Activated gamma-delta T cell (primary cell): ENCODE data around the gene SMIM41.
A peak's percentile ranks its signal among the peaks of the same experiment; 100 is the strongest.

Experiments
- DNase-seq: peaks from one replicate; lab custom pipeline; 2025; lab: John Stamatoyannopoulos, UW

Gene SMIM41

DNA sequence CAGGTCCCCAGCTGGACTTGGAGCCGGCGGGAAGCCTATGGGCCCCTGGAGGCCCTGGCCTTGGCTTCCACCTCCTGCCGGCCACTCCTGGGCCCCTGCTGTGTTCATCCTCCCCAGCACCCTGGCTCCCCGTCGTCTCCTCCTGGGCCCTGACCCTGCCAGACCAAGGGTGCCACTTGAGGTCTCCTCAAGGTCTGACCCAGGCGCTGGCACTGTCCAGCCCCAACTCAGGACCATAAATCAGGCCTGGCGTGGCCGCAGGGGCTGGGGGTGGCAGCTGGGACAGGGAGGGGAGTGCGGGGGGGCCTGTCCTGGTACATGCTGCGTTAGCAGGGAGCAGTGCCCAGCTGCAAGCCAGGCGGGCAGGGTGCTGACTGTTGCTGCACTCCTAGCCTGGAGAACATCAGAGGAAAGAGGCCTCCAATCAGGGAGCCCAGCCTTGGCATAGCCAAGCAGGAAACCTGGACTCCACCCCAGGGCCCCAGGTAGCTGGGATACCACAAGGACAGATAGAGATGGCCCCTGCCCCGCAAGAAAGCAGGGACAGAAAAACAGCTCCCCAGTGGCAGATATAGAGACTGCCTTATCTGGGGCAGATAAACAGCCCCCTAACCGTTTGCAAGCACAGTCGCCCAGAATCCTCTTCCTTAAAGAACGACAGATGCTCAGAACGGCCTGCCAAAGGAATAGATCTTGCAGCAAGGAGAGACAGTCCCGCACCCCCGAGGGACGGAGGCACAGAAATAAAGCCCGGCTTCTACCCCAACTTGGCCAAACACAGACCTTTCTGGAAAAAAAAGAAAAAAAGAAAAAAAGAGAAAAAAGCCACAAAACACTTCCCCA is 16.2 kb upstream of the SMIM41 start:
- no peak for DNase-seq

- no peak for DNase-seq
Observed at GRCh38 chr12:52063981-52064649, 15.4 kb upstream of the SMIM41 start.

- DNase-seq: no peak
Observed at GRCh38 chr12:52066346-52067080, 13.0 kb upstream of the SMIM41 start.

- DNase-seq: no peak
Observed at GRCh38 chr12:52067081-52067374, 12.5 kb upstream of the SMIM41 start.

DNA sequence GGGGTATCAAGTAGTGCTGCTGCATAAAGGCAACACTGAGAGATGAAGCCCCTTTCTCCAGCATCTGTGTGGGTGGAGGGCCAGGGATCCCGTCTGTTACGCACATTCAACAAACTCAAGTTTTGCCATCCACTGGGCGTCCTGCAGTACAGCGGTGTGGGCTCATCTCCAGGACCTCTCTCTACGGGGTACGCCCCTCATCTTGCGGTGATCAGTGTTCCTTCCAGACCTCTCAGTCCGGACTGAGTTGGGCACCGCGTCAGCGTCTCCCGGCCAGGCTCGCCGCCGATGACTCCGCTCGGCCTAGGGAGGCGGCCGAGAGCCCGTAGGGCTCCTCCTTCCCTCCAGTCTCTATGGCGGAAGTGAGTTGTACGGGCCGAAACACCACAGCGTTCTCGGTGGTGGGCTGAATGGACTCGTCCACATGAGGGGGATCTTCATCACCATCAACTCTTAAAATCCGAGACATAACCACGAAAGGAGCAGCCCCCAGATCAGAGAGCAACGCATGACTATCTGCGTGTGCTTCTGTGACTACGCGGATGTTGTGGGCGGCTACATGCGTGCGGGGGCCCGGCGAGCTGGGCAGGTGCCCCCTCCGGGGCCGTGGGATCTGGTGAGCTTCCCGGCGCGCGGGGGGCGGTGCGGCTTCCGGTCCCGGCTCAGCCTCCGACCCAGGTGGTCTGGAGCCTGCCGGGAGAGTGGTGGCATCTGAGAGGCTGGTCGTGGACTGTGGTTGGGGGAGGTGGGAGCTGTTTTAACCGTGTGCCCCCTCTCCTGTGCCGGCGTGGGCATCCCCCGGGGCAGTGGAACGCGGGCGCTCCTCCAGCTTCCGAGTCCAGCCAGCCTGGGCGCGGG is 9.9 kb upstream of the SMIM41 start, which contains the start of gene ATG101:
Gene ATG101 (plus strand): TSS at position 652 of the 858 bp plus-strand sequence. CDS start 3,673 bp downstream, outside the sequence.
- DNase-seq: peak; percentile 73

DNA sequence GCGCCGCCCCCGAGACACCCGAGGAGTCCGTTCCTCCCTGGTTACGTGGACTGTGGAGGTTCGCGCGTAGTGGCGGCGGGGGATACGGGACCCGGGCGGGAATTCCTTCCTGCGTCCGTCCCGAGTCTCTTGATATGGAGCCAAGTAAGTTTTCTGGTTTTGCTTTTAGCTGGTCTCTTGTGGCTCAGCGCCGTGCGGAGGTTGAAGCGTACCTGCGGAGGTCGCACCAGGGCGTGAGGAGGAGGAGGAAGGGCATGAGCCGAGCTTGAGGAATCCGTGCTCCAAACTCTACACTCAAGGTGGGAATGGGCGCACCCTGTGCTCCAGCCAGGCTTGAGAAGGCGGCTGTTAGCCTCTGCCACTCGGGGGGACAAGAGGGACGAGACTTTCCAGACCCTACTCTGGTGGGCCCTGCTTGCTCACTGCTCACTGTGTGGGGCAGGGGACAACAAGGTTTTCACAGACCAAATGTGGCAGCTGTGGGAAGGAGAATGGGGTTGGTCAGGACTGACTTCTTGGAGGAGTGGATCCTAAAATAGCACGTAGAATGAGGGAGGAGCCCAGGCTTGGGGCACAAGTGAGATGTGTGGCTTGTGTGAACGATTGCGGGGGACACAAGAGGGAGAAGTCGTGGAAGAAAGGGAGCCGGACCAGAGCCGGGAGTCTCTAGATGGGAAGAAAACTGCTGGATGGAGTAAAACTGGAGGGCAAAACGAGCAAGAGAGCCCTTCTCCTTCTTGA is 9.1 kb upstream of the SMIM41 start:
- no peak for DNase-seq

- DNase-seq: no peak
Observed at GRCh38 chr12:52073531-52074381, 5.7 kb upstream of the SMIM41 start.

DNA sequence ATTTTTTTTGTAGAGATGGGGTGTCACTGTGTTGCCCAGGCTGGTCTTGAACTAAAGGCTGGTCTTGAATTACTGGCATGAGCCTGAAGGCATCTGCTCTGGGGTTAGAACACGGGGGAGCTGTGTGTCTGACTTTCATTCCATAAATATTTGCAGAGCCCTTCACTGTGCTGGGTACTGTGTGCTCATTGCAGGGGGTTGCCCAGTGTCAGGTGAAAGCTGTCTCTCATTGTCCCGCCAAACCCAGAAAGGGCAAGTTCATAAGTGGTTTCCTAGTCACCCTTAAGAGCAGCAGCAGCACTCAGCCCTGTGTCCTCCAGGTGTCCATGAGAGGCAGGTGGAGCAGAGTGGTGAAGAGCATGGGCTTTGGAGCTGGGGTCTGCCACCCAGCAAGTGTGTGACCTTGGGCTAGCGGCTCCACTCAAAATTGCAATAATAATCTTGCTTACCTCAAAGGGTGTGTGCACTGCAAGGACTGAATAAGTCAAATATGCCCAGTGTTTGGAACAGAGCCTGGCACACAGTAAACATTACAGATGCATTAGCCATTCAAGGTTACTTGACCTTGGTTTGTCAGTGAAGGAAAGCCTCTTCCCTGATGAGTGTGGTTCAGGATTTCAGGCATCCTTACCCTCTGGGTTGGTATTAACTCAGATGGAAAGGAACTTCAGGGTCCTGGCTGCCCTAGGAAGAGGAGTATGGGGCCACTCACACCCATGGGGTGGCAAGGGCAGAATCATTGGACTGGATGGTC is 4.4 kb upstream of the SMIM41 start:
- DNase-seq: no peak

GRCh38 chr12:52076811-52077210 is 2.7 kb upstream of the SMIM41 start:
- DNase-seq: no peak

DNA sequence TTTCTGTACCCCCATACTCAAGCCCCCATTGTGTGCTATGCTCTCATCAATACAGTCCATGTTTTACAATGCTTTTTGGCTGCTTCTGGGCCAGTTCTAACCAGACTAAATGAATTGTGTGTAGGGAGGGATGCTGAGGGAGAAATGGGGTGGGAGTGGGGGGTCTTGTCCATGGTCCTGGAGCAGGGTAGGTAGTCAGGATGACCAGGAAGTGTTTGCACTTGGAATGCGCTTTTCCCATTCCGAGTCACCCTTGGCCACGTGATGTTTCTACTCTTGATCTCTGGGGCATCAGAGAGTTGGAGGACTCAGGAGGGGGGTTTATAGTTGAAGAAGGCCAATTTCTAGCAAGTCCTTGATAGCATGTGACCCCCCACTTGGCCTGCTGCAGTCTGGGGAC is 1.2 kb upstream of the SMIM41 start:
- no peak for DNase-seq

DNA sequence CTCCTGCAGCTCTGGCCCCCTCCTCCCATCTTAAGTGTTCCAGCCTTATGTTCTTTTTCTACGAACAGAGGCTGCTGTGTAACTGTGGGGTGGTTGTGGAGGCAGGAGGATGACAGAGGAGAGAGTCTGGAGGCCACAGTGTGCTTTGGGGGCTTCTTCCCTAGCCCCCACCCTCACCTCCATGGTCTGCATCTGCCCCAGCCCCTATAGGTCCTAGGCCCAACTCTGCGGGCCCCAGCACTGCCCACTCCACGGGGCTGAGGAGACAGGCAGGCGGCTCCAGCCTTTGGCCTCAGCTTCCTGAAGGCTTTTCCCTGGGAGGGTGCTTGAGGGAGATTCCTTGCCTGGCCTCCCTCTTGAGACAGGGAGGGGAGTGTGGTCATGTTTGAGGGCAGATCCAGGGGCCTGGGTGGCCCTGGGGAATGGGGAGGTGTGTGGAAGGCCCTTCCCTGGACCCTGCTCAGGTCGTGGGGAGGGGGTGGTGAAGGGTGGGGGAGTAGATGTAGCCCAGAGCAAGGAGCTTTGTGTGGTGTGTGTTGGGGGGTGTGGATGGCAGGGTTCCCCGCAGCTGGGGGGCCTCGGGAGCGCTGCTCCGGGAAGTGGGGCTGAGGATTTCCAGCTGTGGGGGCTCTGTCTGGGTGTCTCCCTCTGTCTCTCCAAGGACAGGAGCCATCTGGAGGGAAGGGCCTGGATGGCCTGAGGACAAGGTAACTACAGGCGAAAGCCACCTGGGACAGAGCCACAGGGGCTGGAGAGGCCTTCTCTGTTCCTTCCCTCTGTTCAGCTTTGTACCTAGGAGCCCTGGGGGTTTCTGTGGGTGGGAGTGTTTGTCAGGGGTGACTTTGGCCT is 1.1 kb downstream of the SMIM41 start:
- DNase-seq: no peak

DNA sequence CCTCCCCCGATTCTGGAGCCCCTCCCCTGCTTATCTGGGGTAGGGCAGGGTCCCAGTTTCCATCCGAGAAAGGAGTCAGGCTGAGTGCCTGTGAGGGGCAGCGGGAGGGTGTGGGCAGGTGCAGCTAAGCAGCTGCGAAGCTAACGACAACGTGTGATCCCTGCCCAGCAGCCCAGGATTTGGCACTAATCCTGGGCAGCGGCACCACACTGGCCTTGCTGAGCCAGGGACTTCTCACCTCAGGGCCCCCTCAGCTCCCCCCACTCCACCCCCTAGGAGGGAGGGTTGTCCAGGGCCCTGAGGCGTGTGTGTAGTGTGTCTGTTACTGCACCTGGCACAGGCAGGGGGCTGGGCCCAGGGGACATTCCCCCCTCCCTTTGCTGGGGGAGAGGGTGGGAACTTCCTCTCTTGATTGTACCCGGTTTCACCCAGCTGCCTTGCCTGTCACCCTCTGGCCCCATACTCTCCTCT is 1.8 kb downstream of the SMIM41 start:
- DNase-seq: no peak

DNA sequence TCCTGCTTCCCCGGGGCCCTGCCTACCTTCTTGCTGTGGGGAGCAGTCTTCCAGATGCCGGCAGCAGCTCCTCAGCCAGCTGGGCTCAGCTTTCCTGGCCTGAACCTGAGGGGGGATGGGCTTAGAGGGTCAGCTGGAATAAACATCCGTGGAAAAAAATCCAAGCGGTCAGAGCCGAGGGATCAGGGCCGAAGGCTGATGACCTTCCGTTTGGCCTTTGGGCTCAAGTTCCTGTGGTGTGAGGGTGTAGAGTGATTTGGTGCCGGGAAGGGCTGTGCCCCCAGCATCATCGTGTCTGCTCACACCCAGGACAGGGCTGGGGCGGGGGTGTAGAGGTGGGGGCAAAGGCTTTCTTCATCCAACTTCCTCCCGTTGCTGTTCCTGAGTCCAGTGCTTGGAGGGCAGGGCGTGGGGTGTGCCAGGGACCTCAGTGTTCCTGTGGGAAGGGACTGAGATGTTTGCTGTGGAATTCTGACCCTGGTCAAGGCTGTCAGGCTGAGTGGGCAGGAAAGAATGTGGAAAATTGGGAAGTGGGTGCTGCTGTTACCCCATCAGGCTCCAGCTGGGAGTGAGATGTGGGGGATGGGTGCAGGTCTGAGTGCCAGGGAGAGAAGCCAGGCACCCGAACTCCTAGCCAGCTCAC is 2.6 kb downstream of the SMIM41 start:
- DNase-seq: no peak

DNA sequence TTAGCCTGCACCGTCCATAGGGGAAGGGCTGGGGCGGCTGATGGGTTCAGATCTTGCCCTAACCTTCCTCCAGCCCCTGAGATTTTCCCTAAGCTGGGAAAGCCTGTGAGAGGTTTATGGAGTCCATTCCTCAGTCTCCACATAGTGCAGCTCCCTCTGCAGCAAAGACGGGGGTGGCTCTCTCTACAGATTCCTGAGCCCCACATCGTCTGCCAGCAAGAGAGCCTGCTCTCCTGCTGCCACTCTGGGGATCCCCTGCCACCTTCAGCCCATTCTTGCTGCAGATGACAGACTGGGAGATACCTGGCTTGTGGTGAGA is 3.1 kb downstream of the SMIM41 start:
- DNase-seq: no peak

- peak; percentile 30 for DNase-seq
Observed at GRCh38 chr12:52082988-52083637, 3.6 kb downstream of the SMIM41 start.

- DNase-seq: no peak
Observed at GRCh38 chr12:52083638-52083996, 4.1 kb downstream of the SMIM41 start.

DNA sequence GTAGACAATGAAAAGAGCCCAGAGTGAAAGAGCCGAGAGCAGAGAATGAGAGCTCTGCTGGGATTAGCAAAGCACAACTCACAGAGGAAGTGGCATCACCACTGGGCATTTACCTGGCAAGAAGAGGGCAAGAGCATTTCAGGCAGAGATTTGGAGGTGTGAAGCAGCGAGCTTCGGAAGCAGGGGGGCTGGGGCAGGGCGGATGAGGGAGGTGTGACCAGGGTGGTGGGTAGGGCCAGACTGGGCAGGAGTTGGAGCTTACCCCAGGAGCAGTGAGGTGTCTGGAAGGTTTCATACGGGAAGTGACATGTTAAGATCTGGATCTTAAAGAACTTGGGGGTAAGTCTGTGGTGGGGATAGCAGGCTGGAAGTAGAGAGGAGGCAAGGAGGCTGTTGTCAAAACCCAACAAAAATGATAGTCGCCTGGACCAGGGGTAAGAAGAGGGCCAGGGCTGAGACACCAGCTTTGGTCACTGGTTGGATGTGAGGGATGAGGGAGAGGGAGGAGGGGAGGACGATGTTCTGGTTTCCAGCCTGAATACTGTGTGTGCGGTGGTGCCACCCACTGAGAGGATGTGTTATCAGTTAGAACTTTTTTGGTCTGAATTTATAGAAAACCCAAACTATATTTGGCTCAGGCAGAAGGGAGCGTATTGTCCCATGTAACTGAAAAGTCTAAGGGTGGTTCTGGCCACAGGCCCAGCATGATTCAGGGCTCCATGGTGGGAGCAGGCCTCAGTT is 5.2 kb downstream of the SMIM41 start:
- DNase-seq: no peak
